KOPT-K1 (cell line): Measurements from ENCODE around the gene SASS6.
A peak's percentile ranks its signal among the peaks of the same experiment; 100 is the strongest.

Source experiments
- H3K27ac ChIP-seq: fragments of 200-600 bp; sonication (generic); 2 replicates; pipeline ENCODE4 v1.5.1; 2016; ENCODE audit warnings: antibody characterized with exemption, mild to moderate bottlenecking, low read depth, low read length; ENCODE audit not compliant: poor library complexity, severe bottlenecking
- H3K36me3 ChIP-seq: fragments of 200-600 bp; sonication (generic); 2 replicates; pipeline ENCODE4 v1.5.1; 2017; ENCODE audit warnings: antibody characterized with exemption, mild to moderate bottlenecking, low read length, moderate library complexity; ENCODE audit not compliant: insufficient read depth
- H3K9me3 ChIP-seq: fragments of 200-600 bp; sonication (generic); 2 replicates; pipeline ENCODE4 v1.5.1; 2017; ENCODE audit warnings: antibody characterized with exemption, low read length, mild to moderate bottlenecking; ENCODE audit not compliant: insufficient read depth, poor library complexity, severe bottlenecking

The SASS6 gene

GRCh38 chr1:100134872-100135271 is 2.1 kb upstream of the SASS6 start:
- H3K27ac ChIP-seq = no peak overlapping the region
- H3K36me3 ChIP-seq = peaks cover 32% of the 10 kb centered on the region
- no peaks in the 10 kb centered on the region for H3K9me3 ChIP-seq

- Histone ChIP-seq H3K36me3 (peaks cover under 1% of the 10 kb centered on the region; the same call in 1 of the 2 replicates), H3K9me3 (no peaks in the 10 kb centered on the region), H3K27ac (peak overlapping the region; percentile 89)
Observed at GRCh38 chr1:100131623-100132022, 1.1 kb downstream of the SASS6 start.

GRCh38 chr1:100130552-100131077 is 2.1 kb downstream of the SASS6 start:
- H3K36me3 ChIP-seq = peaks cover 11% of the 10 kb centered on the region
- no peaks in the 10 kb centered on the region for H3K9me3 ChIP-seq
- H3K27ac ChIP-seq = no peak overlapping the region

- Histone ChIP-seq H3K27ac (no peak overlapping the region), H3K36me3 (peaks cover 38% of the 10 kb centered on the region), H3K9me3 (no peaks in the 10 kb centered on the region)
Observed at GRCh38 chr1:100127226-100127625, 5.5 kb downstream of the SASS6 start.

GRCh38 chr1:100122177-100122576 is 10.6 kb downstream of the SASS6 start:
- H3K36me3 ChIP-seq = peaks cover 85% of the 10 kb centered on the region
- no peaks in the 10 kb centered on the region for H3K9me3 ChIP-seq
- H3K27ac ChIP-seq = no peak overlapping the region

- Histone ChIP-seq H3K27ac (no peak overlapping the region), H3K9me3 (no peaks in the 10 kb centered on the region), H3K36me3 (peaks cover 72% of the 10 kb centered on the region)
Observed at GRCh38 chr1:100115524-100115923, 17.2 kb downstream of the SASS6 start.

- Histone ChIP-seq H3K9me3 (no peaks in the 10 kb centered on the region), H3K36me3 (peaks cover 76% of the 10 kb centered on the region), H3K27ac (no peak overlapping the region)
Observed at GRCh38 chr1:100109554-100110066, 23.1 kb downstream of the SASS6 start.

GRCh38 chr1:100107696-100108095 is 25.0 kb downstream of the SASS6 start:
- Histone ChIP-seq H3K9me3 (no peaks in the 10 kb centered on the region), H3K36me3 (peaks cover 79% of the 10 kb centered on the region), H3K27ac (no peak overlapping the region)

- Histone ChIP-seq H3K9me3 (peaks cover 6% of the 10 kb centered on the region), H3K36me3 (peaks cover 100% of the 10 kb centered on the region), H3K27ac (no peak overlapping the region)
Observed at GRCh38 chr1:100101564-100101963, 31.2 kb downstream of the SASS6 start.

- peaks cover 99% of the 10 kb centered on the region for H3K36me3 ChIP-seq
- H3K27ac ChIP-seq = no peak overlapping the region
- H3K9me3 ChIP-seq = peaks cover 17% of the 10 kb centered on the region
Observed at GRCh38 chr1:100100202-100100601, 32.5 kb downstream of the SASS6 start.

GRCh38 chr1:100090471-100090870 is 42.3 kb downstream of the SASS6 start:
- peaks cover 90% of the 10 kb centered on the region for H3K36me3 ChIP-seq
- H3K27ac ChIP-seq = no peak overlapping the region
- peaks cover 4% of the 10 kb centered on the region for H3K9me3 ChIP-seq

GRCh38 chr1:100089082-100089481 is 43.6 kb downstream of the SASS6 start:
- H3K36me3 ChIP-seq = peaks cover 91% of the 10 kb centered on the region
- H3K9me3 ChIP-seq = no peaks in the 10 kb centered on the region
- H3K27ac ChIP-seq = no peak overlapping the region

- Histone ChIP-seq H3K27ac (no peak overlapping the region), H3K9me3 (no peaks in the 10 kb centered on the region), H3K36me3 (peaks cover 91% of the 10 kb centered on the region)
Observed at GRCh38 chr1:100087396-100087795, 45.3 kb downstream of the SASS6 start.

GRCh38 chr1:100080331-100080730 is 52.4 kb downstream of the SASS6 start:
- no peaks in the 10 kb centered on the region for H3K9me3 ChIP-seq
- H3K27ac ChIP-seq = no peak overlapping the region
- H3K36me3 ChIP-seq = peaks cover 99% of the 10 kb centered on the region

- peaks cover 99% of the 10 kb centered on the region for H3K36me3 ChIP-seq
- no peaks in the 10 kb centered on the region for H3K9me3 ChIP-seq
- H3K27ac ChIP-seq = no peak overlapping the region
Observed at GRCh38 chr1:100077531-100077930, 55.2 kb downstream of the SASS6 start.

GRCh38 chr1:100076744-100077143 is 56.0 kb downstream of the SASS6 start:
- H3K36me3 ChIP-seq = peaks cover 99% of the 10 kb centered on the region

More at GRCh38 chr1:100076744-100077143, 56.0 kb downstream of the SASS6 start:
- Histone ChIP-seq H3K27ac (no peak overlapping the region), H3K9me3 (no peaks in the 10 kb centered on the region)
